GM21390 (cell line): ENCODE data around the gene NINL.
"Not testable (repeated sequence)": the region's sequence is repeated elsewhere in the genome, so short reads cannot be mapped to it uniquely, and the experiment has no call there.

Source experiments
- ATAC-seq: cut with Tn5 transposase; IDR thresholded peaks from one replicate; pipeline ENCODE4 v1.9.1; 2021; ENCODE audit not compliant: unreplicated experiment

NINL gene

DNA sequence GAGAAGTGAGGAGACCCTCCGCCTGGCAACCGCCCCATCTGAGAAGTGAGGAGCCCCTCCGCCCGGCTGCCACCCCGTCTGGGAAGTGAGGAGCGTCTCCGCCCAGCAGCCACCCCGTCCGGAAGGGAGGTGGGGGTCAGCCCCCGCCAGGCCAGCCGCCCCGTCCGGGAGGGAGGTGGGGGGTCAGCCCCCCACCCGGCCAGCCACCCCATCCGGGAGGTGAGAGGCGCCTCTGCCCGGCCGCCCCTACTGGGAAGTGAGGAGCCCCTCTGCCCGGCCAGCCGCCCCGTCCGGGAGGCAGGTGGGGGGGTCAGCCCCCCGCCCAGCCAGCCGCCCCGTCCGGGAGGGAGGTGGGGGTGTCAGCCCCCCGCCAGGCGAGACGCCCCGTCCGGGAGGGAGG lies 23.6 kb downstream of the NINL start:
- not testable (repeated sequence) for ATAC-seq

DNA sequence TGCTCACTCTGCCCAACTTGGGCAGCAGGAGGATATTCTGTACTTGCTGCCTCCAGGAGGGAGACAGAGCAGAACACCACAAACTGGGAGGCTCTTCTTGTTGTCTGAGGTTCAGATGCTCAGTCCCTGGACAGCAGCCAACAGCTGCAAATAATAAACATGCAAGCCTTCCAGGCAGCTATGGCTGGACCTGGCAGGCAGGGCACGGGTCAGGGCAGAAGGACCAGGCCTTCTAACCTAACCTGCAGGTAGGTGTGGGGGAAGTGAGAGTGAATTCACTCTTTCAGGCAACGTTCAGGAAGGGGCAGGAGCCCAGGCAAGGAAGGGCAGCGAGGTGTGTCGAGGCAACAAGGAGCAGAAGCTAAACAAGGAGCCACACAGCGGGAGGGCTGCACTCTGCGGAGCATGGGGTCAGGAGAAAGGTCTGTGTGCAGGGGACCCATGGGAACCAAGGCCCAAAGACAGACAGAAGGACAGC lies 31.5 kb downstream of the NINL start:
- ATAC-seq: no peak

DNA sequence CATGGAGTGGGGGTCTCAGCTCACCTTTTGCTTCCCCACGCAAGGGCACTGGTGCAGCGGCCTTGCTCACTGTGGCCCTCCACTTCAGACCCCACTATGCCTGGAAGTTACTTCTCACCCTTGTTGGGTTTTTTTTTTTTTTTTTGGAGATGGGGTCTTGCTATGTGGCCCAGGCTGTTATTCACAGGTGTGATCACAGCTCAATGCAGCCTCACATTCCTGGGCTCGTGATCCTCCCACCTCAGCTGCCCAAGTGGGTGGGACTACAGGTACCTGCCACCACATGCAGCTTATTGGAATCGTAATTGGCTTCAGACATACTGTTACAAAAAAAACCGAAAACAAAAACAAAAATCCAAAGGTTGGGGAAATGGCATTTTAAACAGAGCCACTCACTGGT lies 32.4 kb downstream of the NINL start:
- ATAC-seq: no peak

DNA sequence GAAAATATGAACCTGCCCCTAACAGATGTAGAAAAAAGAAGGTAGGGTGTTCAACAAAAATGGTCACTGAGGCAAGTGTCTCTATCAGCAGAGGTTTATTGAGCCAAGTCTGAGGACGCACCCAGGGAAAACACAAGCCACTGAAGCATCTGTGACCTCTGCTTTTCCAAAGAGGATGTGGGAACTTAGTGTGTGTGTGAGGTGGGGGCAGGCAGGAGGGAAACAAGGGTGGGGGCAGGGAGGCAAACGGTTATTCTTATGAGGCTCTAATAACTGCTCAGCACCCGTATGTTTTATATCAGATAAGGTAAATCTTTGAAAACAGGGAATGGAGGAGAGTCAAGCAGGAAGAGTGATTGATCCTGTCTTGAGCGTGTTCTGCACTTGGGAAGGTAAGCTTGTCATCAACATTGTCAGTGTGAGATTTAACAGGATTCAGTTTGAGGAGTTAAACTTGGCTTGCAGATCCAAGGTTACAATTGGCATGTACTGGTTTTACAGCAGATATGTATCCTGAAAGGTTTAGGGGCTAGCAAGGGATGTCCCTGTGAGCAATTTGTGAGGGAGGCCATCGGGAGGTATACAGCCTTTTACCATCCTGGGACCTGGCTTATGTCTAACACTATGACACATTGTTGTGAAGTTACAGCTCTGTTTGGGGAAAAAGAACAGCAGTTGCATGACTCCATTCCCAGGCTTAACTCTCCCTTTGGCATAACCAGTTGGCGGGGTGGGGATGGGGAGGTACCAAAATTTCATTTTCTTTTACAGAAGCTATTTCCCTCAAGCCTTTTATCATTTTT lies 33.7 kb downstream of the NINL start:
- ATAC-seq: no peak

DNA sequence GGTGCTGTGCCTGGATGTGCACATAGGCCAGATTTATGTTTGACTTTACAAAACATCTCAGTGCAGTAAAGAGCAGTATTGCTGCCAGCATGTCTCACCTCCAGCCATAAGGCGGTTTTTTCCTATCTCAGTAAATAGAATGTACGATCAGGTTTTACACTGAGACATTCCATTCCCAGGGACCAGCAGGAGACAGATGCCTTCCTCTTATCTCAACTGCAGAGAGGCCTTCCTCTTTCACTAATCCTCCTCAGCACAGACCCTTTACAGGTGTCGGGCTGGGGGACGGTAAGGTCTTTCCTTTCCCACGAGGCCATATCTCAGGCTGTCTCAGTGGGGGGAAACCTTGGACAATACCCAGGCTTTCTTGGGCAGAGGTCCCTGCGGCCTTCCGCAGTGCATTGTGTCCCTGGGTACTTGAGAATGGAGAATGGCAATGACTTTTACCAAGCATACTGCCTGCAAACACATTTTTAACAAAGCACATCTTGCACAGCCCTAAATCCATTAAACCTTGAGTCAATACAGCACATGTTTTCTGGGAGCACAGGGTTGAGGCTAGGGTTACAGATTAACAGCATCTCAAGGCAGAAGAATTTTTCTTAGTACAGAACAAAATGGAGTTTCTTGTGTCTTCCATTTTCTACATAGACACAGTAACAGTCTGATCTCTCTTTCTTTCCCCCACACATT lies 34.5 kb downstream of the NINL start:
- ATAC-seq: not testable (repeated sequence)

DNA sequence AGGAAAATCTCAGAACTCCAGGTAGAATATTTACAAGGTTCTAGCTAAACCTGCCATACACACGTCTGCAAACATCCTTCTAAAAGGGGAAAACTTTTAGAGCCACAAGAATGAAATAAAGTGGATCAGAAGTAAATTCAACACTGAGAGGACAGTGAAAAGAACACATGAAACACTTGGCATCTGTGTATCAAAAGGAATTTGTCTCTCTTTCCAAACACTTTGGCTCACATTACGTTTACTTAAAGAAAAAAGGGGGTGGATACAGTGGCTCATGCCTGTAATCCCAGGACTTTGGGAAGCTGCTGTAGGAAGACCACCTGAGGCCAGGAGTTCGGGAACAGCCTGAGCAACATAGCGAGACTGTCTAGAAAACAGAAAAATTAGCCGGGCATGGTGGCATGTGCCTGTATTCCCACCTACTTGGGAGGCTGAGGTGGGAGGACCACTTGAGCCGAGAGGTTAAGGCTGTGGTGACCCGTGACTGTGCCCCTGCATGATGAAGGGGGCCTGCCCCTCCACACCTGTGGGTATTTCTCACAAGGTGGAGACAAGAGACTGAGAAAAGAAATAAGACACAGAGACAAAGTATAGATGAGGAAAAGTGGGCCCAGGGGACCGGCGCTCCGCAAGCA lies 35.4 kb downstream of the NINL start:
- ATAC-seq: no peak

DNA sequence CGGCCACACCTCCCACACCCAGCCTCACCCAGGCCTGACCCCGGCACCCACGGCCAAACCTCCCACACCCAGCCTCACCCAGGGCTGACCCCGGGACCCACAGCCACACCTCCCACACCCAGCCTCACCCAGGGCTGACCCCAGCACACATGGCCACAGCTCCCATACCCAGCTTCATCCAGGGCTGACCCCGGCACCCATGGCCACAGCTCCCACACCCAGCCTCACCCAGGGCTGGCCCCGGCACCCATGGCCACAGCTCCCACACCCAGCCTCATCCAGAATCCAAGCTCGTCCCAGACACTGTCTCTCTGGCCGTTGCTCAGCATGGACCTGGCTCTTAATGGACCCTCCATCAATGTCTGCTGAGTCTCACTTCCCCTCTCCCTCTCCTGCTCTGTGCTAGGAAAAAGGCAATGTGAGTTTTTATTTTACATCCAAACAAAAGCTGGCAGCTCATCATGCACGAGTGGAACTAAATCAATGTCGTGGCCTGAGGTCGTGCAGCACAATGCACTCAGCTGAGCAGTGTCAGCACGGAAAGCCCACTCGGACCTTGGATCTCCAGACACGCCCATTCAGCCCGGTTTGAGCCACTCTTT lies 36.1 kb downstream of the NINL start:
- no peak for ATAC-seq

DNA sequence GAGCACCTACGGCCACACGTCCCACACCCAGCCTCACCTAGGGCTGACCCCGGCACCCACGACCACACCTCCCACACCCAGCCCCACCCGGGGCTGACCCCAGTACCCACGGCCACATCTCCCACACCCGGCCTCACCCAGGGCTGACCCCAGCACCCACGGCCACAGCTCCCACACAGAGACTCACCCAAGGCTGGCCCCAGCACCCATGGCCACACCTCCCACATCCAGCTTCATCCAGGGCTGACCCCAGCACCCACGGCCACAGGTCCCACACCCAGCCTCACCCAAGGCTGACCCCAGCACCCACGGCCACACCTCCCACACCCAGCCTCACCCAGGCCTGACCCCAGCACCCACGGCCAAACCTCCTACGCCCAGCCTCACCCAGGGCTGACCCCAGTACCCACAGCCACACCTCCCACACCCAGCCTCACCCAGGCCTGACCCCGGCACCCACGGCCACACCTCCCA lies 36.7 kb downstream of the NINL start:
- ATAC-seq: no peak

DNA sequence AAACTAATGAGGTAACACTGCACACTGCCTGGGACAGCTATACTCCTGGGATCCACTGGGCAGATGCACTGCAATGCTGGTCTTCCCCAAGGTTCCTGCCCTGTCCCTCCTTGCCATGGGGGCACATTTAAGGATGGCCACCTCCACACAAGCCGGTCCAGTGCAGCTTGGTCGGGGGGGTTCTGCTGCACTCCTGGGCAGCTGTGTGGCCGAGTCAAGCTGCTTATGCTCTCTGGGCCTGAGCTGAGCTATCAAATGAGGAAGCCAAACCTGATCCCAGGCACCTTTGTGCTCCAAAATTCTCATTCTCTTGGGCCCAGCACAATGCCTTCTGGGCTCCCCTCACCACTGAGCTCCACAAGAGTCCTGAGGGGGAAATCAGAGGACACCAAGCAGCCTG lies 37.3 kb downstream of the NINL start:
- no peak for ATAC-seq

DNA sequence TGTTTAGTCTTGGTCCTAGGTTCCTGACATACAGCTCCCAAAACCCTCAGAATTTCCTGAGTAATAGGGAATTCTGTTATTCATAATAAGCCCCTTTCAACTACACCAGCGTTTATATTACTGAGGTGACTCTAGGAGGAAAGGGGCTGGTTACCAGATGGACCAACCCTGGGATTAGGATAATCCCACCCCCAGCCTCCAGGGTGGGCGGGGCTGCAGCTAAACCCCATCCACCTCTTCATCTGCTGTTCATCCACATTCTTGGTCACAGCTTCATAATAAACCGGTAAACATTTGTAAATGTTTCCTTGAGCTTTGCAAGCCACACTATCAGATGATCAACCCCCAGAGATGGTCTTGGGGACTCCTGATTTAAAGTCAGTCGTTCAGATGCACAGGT lies 38.3 kb downstream of the NINL start:
- no peak for ATAC-seq

DNA sequence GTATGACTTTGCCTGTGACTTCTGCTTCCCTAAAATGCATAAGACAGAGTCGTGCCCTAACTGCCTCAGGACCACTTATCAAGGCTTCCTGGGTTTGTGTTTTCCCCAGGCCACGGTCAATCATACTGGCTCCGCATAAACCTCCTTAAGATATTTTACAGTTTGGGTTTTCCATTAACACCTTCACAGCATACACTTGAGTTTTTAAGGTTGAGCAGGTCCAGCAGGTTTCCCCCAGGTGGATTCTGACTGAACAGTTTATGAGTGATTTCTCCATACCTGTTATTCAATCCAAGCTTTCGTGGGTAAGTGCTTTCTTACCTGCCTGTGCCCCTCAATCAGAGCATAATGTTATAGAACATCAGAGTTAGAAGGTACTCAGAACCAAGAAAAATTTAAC lies 39.3 kb downstream of the NINL start:
- ATAC-seq: no peak

DNA sequence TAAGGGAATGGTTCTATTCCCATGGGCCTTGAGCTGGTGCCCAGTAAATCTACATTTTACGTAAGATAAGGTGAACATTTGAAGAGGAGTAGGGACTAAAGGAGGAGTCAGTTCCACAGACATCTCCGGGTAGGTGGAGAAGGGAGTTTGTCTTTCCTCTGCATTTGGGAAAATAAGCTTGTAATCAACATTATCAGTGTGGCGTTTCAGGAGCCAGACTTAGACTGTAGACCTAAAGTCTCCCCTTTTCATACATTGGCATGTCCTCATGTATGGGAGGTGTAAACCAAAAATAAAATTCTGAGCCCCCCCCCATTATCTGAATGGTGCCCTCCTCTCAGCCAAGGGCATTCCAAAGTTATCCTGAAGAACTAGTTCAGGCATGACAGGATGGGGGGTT lies 40.2 kb downstream of the NINL start:
- no peak for ATAC-seq

DNA sequence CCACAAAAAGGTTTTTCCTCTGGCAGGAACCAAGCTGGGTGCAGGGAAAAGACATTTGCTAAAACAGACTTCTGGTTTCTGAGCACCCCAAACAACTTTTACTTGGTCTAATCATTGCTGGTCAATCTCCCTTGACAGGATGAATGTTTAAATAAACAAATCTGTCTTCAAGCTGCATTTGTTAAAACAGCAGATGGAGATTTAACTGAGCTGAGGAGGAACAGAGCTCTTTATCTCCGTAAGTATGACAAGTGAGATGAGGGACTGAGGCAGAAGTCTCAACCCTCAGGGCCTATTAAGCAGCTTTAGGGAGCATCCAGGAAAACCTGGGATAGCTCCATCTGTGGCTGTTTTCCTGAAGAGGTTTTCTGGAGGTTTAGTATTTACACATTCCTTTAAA lies 40.6 kb downstream of the NINL start:
- ATAC-seq: no peak

DNA sequence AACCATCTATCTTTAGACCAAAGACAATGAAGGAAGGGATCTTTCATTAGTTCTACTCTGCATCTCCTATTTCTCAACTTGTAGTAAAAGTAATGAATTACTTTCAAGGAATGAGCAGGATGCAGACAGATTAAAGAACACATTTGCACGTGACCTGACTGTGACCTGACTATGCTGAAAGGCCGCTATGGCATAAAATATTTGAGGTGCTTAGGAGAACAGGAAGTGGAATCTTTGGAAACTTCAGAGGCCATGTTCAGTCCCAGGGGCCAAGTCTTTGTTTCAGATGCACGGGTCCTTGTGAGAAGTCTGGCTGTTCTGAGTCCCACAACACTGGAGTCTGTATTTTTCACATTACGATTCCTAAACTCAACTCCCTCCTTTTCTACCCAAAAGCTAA lies 41.0 kb downstream of the NINL start:
- ATAC-seq: no peak

DNA sequence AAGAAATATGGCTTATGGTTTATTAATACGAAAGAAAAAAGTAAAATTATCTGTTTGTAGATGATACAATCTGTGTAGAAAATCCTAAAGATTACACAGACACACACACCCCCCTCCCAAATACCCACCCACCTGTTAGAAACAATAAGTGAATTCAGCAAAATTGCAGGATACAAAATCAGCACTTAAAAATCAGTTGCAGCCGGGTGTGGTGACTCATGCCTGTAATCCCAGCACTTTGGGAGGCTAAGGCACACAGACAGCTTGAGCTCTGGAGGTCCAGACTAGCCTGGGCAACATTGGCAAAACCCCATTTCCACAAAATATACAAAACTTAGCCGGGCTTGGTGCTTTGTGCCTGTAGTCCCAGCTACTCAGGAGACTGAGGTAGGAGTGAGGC lies 42.3 kb downstream of the NINL start:
- no peak for ATAC-seq

DNA sequence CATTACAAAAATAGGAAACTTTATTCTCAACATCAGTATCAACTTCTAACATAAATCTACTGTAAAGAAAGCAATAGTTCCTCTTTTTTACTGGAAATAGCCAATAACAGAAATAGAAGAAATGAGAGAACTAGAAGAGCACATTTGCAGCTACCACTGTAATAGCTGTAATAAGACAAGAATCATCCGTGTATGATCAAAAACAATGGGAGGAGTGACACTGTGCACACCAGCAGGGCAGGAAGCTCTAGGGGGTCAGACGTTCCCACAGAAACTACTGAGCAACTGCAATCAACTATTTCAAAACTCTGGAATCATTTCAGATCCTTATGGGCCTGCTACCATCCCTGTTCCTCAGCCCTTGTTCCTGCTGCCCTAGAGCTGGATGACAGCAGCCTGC lies 43.7 kb downstream of the NINL start:
- ATAC-seq: no peak

DNA sequence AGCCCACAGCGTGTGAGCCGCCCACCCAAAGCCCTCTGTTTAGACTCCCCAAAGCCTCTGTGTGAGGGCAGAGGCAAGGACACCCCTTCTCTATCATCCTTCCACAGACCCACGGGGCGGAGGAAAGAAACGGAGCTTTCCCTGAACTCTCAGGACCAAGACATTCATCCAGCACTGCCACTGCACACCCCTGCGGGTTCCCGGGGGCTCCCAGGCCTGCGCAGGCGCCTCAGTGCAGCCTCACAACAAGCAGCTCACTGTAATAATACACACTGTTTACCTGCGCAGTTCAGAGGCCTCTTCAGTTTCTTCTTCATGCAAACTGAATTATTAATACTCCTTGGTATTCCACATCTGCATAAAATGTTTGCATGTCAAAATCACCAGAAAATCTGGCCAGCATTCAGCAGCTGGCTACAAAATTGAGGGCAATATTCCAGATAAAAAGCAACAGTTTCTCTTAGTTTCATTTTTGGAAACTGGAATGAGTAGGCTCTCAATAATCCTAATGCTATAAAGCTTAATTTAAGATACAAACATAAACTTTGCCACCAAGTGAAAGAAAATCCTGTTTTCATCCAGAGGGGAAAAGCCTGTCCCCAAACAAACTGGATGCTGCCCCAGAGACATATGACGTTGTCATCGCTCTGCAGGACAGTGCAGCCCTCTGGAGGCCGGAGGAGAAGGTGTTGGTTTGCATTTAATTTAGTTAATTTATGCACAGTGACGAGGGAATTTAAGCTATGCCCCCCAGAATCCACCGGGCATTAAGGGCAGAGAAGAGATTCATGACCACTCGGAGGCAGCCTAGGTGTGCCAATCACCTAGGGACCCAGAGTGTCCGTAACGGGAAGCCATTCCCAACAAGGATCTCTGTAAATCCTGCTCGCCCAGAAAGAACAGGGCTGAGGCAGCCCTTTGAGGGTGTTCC lies 45.3 kb downstream of the NINL start:
- no peak for ATAC-seq

DNA sequence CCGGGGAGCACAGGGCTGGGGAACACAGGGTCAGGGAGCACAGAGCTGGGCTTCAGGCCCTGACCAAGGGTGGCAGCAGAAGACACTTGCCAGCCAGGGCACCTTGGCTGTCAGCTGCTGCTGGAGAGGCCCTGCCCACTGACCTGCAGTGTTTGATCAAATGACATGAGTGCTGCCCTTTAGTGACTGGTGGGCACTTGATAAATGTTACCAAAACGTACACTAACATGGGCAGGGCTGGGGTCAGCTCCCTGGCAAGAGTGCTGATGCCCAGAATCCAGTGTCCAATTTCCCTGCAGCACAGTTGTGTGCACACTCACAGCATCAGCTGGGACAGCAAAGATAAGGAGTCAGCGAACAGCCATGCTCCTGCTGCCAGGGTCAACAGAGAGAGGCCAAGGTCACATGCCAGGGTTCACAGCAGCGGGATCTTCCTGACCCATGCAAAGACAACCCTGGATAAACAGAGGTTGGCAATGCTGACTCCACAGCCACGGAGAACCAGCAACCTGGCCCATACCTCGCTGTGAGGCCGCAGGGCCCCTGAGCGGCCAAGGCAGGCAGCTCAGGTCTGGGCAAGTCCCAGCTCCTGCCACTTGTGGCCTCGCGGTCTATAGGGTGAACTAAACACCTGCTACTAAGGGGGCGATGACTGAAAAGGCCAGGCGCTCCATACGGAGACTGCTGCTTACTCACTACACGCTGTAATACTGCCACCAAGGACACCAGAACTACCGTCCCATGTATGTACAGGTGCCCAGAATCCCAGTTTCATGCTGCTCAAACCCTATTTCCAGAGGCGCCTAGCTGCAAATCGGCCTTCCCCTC lies 46.3 kb downstream of the NINL start:
- ATAC-seq: no peak

DNA sequence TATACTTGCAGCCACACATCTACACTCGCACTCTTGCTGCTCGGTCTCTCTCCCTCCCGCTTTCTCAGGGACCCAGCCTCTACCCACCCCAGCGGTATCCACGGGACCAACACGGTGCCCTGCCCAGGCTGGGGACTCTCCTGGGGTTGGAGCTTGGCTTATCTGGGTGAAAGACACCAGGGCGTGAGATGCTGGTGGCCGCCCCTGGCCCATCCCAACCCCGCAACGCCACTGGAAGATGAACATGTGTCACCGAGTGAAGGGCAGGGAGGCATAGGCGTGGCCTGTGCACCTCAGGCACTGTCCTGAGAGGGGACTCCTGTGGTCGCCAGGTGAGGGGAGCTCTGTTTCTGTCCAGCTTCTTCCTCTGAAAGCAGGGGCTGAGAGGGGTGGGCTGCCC lies 47.4 kb downstream of the NINL start:
- ATAC-seq: no peak

DNA sequence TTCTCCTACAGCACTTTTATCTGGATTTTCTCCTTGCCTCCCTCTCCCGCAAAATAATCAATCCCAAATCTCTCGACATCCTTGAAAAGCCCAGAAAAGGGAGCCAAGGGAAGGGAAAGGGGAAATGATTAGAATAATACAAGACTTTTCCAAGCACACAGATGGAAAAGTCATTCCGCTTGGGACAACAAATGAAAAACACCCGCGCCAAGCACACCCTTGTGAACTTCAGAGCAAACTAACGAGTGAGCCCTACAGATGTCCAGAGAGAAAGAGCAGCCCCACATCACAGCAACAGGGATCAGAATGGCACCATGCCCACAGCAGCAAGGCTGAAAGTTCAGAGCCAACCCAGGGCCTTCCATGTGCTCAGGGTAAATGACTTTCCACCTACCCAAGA lies 49.6 kb downstream of the NINL start:
- ATAC-seq: no peak
